Activated B cell treated with CpG ODN at 0.5 μM for 24 hours (primary cell): ENCODE data around the gene GDF9. TPM values are rescaled to one million over a fixed set of nuclear protein-coding genes. Genes with fewer than 3 reads are reported as not detected.

ENCODE experiments used
- ATAC-seq: fragments of 200-7000 bp; cut with Tn5 transposase; one replicate; pipeline ENCODE4 v1.10.0; 2021; ENCODE audit warnings: low read depth, mild to moderate bottlenecking, moderate library complexity
- CTCF ChIA-PET: fragments of 350-600 bp; sonication (Branson Sonifier 250); formaldehyde crosslinking; loops from one replicate; lab custom pipeline; 2021; ENCODE audit warnings: antibody characterized with exemption; lab: Charles Lee
- POLR2A ChIA-PET: fragments of 350-600 bp; sonication (Branson Sonifier 250); formaldehyde crosslinking; loops from one replicate; lab custom pipeline; 2021; ENCODE audit warnings: antibody characterized with exemption; lab: Charles Lee
- DNase-seq: peaks from one replicate; pipeline ENCODE4 v3.0.0; 2022
- H3K27ac Mint-ChIP-seq: one replicate; pipeline ENCODE4 v1.8.0; 2020; ENCODE audit warnings: mixed read lengths
- H3K27me3 Mint-ChIP-seq: one replicate; pipeline ENCODE4 v1.8.0; 2021; ENCODE audit warnings: mixed read lengths
- H3K36me3 Mint-ChIP-seq: one replicate; pipeline ENCODE4 v1.8.0; 2021; ENCODE audit warnings: low read depth, mixed read lengths
- H3K4me1 Mint-ChIP-seq: one replicate; pipeline ENCODE4 v1.8.0; 2021; ENCODE audit warnings: mixed read lengths
- H3K4me3 Mint-ChIP-seq: one replicate; pipeline ENCODE4 v1.8.0; 2020; ENCODE audit warnings: mild to moderate bottlenecking, mixed read lengths
- H3K9me3 Mint-ChIP-seq: one replicate; pipeline ENCODE4 v1.8.0; 2020; ENCODE audit warnings: mixed read lengths
- intact Hi-C: fragments of 100-400 bp; cut with micrococcal nuclease; formaldehyde crosslinking; loops from one replicate; pipeline ENCODE4 v1.15.1; 2024
- total RNA-seq: library from RNA; stranded (reverse); gene quantifications from 2 replicates; pipeline ENCODE4 v1.2.3, GENCODE V29; 2022
- TF ChIP-seq, protein P1 (sequence below): fragments of 200-600 bp; IDR thresholded peaks from one replicate; pipeline ENCODE4 v1.8.0; 2022; ENCODE audit warnings: antibody characterized with exemption, mild to moderate bottlenecking

GDF9 gene
- total RNA-seq, 1 donor from 2014 or later = 0.29 TPM

DNA sequence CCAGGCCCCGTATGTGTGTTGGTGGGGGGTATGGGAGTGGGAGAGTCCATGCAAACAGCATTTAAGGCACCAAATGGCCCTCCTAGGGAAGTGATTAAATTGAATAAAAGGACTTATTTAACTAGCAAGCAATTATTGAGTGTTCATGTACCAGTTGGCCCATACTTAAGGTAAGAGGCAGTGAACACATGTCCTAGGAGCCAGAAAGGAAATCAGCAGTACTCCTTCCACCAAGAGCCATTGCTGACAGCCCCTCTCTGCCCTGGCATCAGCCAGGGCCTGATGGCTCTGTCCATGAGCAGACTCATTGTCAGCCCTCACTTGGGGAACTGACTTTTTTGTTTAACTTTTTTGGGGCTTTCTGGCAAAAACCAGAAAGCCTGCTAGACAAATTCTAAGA, 25.4 kb downstream of the GDF9 start:
- Mint-ChIP-seq H3K4me1 (no peaks in the 10 kb centered on the region), H3K27ac (no peak overlapping the region), H3K27me3 (no peaks in the 10 kb centered on the region), H3K9me3 (peaks cover 2% of the 10 kb centered on the region), H3K4me3 (no peak overlapping the region), H3K36me3 (no peaks in the 10 kb centered on the region)
- DNase-seq (no peak), ATAC-seq (no peak)
- intact Hi-C loops = no loop called here
- ChIA-PET CTCF (interaction anchor here (0.5 kb wide), 1 partner anchor 479 kb away, joined by 5 read pairs; no protein-coding TSS in a partner anchor), POLR2A (interaction anchor here (0.6 kb wide), 1 partner anchor 108 kb away, joined by 3 read pairs; no protein-coding TSS in a partner anchor)
- TF ChIP-seq, protein P1, sequence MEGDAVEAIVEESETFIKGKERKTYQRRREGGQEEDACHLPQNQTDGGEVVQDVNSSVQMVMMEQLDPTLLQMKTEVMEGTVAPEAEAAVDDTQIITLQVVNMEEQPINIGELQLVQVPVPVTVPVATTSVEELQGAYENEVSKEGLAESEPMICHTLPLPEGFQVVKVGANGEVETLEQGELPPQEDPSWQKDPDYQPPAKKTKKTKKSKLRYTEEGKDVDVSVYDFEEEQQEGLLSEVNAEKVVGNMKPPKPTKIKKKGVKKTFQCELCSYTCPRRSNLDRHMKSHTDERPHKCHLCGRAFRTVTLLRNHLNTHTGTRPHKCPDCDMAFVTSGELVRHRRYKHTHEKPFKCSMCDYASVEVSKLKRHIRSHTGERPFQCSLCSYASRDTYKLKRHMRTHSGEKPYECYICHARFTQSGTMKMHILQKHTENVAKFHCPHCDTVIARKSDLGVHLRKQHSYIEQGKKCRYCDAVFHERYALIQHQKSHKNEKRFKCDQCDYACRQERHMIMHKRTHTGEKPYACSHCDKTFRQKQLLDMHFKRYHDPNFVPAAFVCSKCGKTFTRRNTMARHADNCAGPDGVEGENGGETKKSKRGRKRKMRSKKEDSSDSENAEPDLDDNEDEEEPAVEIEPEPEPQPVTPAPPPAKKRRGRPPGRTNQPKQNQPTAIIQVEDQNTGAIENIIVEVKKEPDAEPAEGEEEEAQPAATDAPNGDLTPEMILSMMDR = no peak

DNA sequence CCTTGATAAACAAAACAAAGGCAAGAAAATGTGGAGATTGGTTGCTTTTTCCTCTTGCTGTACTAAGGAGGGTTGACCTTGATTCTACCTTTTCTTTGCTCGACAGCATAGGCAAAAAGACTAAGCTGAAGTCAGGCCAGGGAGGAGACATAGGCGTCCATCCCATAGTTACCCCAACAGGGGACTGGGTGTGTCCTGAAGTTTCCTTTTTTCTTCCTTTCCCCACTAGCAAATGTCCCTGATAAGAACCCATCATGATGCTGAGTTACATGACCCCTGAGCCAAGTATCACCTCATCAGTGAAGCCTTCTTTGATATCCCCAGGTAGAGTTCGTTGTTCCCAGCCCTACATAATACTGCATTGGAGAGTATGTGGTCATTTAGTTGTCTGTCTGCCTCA, 26.0 kb downstream of the GDF9 start:
- DNase-seq = no peak
- Mint-ChIP-seq H3K27ac (no peak overlapping the region), H3K36me3 (no peaks in the 10 kb centered on the region), H3K4me1 (no peaks in the 10 kb centered on the region), H3K9me3 (peaks cover 2% of the 10 kb centered on the region), H3K27me3 (no peaks in the 10 kb centered on the region), H3K4me3 (no peak overlapping the region)
- ChIA-PET CTCF (interaction anchor here (0.5 kb wide), 1 partner anchor 478 kb away, joined by 5 read pairs; no protein-coding TSS in a partner anchor), POLR2A (no interaction called here)
- intact Hi-C loops = no loop called here
- ATAC-seq = no peak
- TF ChIP-seq, protein P1 = no peak

GRCh38 chr5:132839426-132840301, 26.6 kb downstream of the GDF9 start:
- Mint-ChIP-seq H3K27me3 (no peaks in the 10 kb centered on the region), H3K36me3 (no peaks in the 10 kb centered on the region), H3K9me3 (peaks cover 2% of the 10 kb centered on the region), H3K4me1 (no peaks in the 10 kb centered on the region), H3K27ac (no peak overlapping the region), H3K4me3 (no peak overlapping the region)
- ATAC-seq (no peak), DNase-seq (no peak)
- TF ChIP-seq, protein P1 = no peak
- POLR2A ChIA-PET = no interaction called here
- CTCF ChIA-PET = no interaction called here
- intact Hi-C loops = no loop called here

DNA sequence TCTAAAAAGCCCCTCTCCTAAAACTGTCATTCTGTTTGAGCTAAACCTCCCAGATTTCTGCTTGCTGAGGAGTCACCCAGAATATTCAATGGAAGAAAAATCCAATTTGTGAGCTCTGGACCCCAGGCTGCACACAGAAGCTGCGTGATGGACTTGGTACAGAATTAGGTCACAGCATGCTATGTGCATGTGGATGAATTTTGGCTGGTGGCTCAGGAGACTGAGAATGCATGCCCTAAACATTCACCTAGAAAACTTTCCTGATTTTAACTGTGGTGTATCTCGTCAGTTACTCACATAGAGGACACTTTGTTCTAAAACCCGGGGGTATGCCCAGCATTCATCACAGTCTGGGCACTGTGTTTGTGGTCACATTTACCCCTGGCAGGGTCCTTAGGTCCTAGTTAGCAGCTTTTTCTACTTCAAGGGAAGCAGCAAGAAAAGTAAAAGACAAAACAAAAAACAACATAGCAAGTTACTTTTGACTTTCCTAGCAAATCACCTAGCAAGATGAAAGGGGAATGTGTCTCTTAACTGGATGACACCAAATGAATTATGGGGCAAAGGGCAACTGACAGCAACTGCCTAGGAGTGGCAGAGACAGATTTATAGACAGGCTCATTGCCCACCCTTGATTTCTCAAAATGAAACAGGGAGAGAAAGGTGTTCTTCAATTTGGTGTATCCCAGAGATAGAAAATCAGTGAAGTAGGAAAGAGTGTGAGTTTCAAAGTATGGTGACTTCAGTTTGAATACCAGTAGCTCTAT, 27.6 kb downstream of the GDF9 start:
- TF ChIP-seq, protein P1 = no peak
- no peaks in the 10 kb centered on the region for H3K4me1 Mint-ChIP-seq
- ChIA-PET CTCF (no interaction called here), POLR2A (no interaction called here)
- H3K27ac Mint-ChIP-seq = no peak overlapping the region
- H3K36me3 Mint-ChIP-seq = no peaks in the 10 kb centered on the region
- intact Hi-C loops = no loop called here
- no peak overlapping the region for H3K4me3 Mint-ChIP-seq
- H3K9me3 Mint-ChIP-seq = peaks cover 2% of the 10 kb centered on the region
- no peak for ATAC-seq
- no peak for DNase-seq
- H3K27me3 Mint-ChIP-seq = no peaks in the 10 kb centered on the region

DNA sequence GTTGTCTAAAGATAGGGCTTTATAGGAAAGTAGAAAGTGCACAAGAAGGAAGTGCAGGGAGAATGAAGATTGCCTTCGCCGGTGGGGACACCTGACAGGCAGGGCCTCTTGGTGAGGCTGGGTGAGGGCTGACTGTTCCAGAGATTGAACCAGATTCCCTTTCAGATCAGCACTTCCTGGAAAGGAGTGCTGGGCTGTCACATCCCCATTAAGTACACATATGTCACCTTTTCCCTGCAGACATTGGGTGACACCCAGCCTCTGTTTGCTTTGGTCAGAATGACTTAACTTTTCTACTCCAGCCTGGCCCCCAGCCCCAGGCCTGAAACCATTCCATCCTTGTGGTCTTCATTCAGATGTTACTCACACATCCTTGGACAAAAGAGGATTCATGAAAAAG, 28.4 kb downstream of the GDF9 start:
- Mint-ChIP-seq H3K27ac (no peak overlapping the region), H3K9me3 (peaks cover 2% of the 10 kb centered on the region), H3K27me3 (no peaks in the 10 kb centered on the region), H3K36me3 (no peaks in the 10 kb centered on the region), H3K4me1 (no peaks in the 10 kb centered on the region), H3K4me3 (no peak overlapping the region)
- ATAC-seq (no peak), DNase-seq (no peak)
- TF ChIP-seq, protein P1 = no peak
- intact Hi-C loops = no loop called here
- CTCF ChIA-PET = no interaction called here
- POLR2A ChIA-PET = no interaction called here
